ENCODE measurements around the gene NRF1.

NRF1 gene

DNA sequence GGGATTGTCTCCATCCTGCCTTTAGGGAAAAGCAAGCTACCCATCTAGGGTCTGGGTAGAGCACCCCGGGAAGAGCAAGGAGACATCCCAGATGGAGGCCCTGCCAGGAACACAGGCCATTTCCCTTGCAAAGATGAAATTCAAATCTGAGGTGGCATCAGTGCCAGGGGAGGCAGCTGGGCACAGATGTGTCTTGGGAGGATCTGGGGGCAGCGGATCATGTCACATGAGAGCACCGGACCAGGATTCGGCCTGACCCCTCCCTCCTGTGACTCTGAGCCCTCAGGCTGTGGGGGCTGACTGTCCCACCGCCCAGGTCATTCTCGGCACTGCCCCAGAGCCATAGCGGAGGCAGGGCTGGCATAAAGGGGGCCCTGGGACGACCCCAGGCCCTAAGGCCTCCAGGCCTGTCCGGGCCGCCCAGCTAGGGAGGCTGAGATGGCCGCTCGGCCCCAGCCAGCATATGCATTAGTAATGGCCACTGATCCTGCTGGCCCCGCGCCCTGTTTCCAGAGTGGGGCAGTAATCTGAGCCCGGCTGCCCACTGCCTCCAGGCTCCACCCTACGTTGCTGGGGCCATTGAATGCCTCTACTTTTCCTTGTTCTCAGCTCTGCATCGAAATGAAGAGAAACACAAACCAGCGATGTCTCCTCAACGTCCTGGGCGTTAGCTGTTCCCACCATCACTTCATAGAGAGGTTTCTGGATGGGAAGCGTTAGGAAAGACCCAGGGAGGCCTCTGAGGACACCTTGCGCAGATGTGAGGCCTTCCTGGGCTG lies 192.8 kb downstream of the NRF1 start:
- no peak for DNase-seq (ENCODE audit: low spot score)

DNA sequence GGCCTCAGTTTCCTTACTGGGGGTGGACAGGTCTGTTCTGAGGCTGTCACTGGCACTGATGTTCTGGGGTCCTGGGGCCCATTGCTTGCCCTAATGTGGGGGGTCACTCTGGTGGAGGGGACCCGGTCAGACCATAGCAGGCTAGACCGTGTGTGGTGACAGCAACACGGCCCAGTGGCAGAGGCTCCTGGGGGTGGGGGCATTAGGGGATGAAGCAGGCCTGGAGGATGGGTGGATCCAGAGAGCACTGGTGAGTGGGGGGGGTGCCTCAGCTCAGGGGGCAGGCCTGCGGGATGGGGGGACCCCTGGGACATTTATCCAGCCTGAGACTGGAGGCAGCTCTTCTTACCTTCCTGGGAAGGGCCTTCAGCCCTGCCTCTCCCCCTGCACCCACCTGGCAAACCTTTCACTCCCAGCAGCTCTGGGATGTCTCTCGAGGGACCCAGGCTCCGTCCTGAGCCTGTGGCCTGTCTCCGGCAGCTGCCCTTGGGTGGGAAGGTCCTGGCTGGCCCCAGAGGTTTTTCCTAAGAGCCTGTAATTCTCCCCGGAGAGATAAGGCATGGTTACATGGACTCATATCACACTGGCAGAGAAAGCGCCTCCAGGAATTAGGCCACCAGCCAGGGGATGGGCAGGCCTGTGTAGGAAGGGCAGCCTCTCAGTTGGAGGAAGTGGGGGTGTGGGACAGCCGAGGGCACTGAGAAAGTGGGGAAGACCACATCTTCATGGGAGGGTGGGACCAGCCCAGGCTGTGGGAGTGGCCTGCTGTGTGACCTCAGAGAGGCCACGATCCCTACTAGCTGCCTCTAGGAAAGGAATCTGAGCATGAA lies 193.6 kb downstream of the NRF1 start:
- DNase-seq (ENCODE audit: low spot score) = no peak
